LNCaP clone FGC (cell line): ENCODE results near the gene RTL10.
"Not testable (repeated sequence)": the region's sequence is repeated elsewhere in the genome, so short reads cannot be mapped to it uniquely, and the experiment has no call there.

ENCODE experiments used
- DNase-seq: peaks from one replicate; pipeline ENCODE4 v3.0.0-alpha.2; 2011; ENCODE audit warnings: low read depth
- H3K4me3 ChIP-seq: 2 replicates; pipeline ENCODE4 v1.5.1; 2011; ENCODE audit warnings: mild to moderate bottlenecking, low read depth, low read length, control low read depth
- TF ChIP-seq, protein P1 (sequence below): IDR thresholded peaks from 2 replicates; pipeline ENCODE4 v1.5.1; 2012; ENCODE audit warnings: mild to moderate bottlenecking; ENCODE audit not compliant: control insufficient read depth, insufficient read depth; ENCODE audit errors: extremely low read depth

The RTL10 gene

DNA sequence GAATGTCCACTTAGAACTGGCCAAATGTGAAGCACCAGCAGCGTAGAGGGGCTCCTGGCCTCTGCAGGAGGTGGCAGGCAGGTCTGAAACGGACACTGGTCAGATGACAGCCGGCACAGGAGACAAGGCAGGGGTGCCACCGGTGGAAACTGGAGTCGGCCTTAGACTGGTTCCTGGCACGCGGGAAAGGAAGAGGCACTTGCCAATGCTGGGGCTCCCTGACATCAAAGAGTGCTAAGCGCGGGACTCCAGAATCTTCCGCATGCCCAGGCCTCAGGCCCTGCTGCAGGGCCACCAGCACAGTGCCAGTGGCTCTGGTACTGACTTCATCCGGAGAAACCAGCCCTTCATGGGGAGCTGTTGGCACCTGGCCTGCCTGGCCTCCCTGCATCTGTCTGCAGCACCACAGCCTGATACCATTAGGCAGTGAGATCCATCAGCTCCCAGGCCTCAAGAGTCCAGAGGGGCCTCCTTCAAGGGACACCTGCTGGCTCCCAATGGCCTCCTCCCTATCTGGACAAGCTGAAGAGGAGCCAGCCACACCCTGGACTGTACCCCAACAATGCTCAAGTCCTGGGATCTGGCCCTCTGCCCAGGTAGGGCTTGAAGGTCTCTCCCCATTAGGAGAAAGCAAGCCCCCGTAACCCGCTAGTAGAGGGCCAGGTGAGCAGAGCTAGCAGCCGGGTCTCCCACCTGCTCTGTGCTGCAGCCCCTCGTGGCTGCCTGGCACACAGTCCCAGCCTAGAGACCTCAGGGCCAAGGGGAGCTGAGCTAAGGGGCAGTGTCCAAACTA is 29.7 kb upstream of the RTL10 start:
- DNase-seq, result no peak
- no peak overlapping the region for H3K4me3 ChIP-seq
- TF ChIP-seq, protein P1, sequence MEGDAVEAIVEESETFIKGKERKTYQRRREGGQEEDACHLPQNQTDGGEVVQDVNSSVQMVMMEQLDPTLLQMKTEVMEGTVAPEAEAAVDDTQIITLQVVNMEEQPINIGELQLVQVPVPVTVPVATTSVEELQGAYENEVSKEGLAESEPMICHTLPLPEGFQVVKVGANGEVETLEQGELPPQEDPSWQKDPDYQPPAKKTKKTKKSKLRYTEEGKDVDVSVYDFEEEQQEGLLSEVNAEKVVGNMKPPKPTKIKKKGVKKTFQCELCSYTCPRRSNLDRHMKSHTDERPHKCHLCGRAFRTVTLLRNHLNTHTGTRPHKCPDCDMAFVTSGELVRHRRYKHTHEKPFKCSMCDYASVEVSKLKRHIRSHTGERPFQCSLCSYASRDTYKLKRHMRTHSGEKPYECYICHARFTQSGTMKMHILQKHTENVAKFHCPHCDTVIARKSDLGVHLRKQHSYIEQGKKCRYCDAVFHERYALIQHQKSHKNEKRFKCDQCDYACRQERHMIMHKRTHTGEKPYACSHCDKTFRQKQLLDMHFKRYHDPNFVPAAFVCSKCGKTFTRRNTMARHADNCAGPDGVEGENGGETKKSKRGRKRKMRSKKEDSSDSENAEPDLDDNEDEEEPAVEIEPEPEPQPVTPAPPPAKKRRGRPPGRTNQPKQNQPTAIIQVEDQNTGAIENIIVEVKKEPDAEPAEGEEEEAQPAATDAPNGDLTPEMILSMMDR, result no peak

DNA sequence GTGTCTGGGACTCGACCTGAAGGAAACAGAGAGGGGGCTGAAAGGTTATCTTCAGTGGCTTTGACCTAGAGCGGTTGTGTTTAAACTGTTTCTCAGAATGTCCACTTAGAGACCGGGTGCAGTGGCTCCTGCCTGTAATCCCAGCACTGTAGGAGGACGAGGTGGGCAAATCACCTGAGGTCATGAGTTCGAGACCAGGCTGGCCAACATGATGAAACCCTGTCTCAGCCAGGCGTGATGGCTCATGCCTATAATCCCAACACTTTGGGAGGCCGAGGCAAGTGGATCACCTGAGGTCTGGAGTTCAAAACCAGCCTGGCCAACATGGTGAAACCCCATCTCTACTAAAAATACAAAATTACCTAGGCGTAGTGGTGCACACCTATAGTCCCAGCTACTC is 28.8 kb upstream of the RTL10 start:
- not testable (repeated sequence) for H3K4me3 ChIP-seq, DNase-seq

DNA sequence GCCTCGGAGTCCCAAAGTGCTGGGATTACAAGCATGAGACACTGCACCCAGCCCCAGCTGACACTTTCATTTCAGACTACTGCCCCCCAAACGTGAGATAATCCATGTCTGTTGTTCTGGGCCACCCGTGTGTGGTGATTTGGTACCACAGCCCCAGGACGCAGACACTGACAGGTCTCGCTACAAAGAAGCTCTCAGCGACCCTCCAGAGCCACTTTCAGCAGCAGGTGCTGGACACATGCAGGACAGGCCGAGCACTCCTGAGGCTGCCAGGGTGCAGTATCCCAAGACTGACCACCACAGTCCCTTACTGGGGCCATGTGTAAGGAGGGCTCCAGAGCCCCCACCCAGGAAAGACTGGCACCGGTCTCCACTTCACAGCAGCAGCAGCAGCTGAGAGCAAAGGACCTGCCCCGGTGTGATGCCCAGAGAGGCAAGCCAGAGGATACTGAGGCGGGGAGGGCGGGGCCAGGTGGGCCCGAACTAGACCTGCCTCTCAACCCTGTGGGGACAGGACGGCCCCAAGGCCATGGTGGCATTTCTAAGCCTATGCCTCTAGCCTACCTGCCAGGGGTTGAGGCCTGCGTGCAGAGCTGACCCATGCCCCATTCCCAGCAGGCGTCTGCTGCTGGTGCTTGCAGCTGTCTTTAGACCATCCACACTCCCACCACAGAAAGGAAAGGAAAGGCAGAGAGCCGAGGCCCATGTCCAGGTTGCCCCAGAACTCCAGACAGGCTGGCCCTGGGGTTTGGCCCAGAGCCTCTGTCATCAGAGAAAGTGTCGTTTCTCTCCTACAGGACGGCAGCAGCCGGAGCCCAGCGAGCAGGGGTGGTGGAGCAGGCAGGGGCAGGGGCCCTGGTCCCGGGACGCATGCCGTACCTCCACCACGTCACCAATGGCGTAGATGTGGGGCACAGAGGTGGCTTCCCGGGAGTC is 28.0 kb upstream of the RTL10 start:
- TF ChIP-seq, protein P1, result no peak
- DNase-seq, result no peak
- no peak overlapping the region for H3K4me3 ChIP-seq

DNA sequence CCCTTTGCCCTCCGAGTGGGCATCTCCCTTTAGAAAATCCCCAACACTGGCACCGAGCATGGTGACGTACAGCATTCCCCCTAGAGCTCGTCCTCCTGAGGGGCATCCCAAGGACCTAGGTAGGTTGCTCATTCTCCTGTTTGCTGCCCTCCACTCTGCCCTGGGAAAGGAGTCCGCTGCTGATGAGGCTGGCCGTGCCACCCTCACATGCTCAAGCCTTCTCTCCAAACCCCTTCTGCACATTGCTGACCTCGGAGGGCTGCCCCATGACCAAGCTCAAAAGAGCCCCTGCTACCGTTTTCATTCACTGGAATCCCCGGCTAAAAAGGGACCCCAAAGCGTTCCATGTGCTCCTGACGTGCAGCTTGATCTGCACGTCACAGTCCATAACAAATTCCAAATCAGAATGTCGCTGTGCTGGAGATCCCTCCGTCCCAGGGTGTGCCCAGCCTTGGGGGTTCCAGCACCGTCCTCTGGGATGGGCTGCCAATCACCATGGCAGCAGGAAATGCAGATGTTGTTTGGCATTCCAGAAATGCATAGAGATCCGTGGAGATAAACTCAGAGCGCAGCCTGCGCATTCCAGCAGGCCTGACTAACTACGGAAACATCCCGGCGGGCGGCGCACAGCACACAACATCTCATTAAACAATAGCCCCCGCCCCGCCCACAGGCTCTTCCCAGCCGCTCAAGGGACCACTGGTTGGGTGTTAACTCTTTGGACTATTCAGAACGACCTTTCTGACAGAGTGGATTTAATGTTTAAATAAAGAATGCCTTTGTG is 26.3 kb upstream of the RTL10 start:
- DNase-seq, result no peak
- TF ChIP-seq, protein P1, result no peak
- H3K4me3 ChIP-seq, result no peak overlapping the region

DNA sequence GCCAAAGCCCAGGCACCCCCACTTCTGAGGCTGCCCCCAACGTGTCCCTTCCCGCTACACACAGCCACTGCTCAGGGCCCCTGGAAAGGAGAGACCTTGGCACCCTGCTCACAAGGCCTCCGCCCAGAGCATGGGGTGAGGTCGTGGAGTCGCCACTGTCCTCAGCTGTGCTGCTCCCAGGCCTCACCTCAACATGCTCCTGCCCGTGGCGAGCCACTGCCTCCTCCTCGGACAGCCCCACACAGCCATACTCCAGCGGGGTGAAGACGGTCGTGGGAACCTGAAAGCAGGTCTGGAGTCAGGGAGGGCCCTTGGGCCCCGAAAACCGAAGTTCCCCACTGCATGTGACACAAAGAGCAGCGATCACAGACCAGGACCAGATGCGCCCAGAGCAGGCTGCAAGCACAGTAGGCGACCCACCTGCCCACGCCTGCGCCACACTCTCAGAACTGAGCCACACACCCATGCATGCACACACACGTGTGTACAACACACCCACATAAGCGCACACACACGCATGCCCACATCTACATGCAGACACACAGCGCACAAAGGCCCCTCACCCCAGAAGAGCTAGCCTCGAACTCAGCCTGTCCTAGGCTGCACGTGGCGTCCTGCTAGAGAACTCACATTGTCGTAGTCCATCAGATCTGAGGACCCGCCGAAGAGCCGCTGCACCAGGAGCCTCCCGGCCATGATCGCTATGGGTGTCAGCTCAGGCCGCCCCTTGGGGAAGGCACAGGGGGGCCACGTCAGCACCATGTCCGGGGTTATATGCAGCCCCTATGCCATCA is 25.5 kb upstream of the RTL10 start:
- H3K4me3 ChIP-seq, result no peak overlapping the region
- TF ChIP-seq, protein P1, result no peak
- no peak for DNase-seq

DNA sequence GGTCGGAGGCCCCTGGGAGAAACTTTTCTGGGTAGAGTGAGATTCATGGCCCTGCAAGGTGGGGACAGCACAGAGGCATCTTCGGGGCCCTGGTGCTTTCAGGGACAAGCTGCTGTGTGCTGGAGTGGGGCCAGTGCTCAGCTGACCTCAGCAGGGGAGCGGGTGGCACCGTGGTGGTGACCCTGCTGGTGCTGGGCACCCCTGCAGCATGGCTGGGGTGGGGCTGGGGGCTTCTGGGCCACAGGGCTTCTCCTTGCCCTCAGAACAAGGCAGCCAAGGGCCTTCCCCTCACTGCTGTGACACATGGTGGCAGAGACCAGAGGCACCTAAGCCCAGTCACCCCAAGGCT is 24.9 kb upstream of the RTL10 start:
- TF ChIP-seq, protein P1, result no peak
- H3K4me3 ChIP-seq, result no peak overlapping the region
- no peak for DNase-seq
